Activated gamma-delta T cell treated with Interleukin-2 at 50 U/mL for 16 hours (primary cell): ENCODE measurements around the gene BRPF3.
"Not testable (repeated sequence)": the region's sequence is repeated elsewhere in the genome, so short reads cannot be mapped to it uniquely, and the experiment has no call there.

Experiments used
- DNase-seq: peaks from one replicate; pipeline ENCODE4 v3.0.0-alpha.2; 2020

BRPF3 gene

GRCh38 chr6:36200998-36201596 is 4.6 kb downstream of the BRPF3 start:
- DNase-seq: no peak

GRCh38 chr6:36201612-36202011 is 5.1 kb downstream of the BRPF3 start:
- DNase-seq: no peak

GRCh38 chr6:36202101-36202500 is 5.6 kb downstream of the BRPF3 start:
- DNase-seq: no peak

- peak; percentile 59 for DNase-seq
Measured at GRCh38 chr6:36204068-36204753, 7.7 kb downstream of the BRPF3 start.

- no peak for DNase-seq
Measured at GRCh38 chr6:36207155-36207554, 10.6 kb downstream of the BRPF3 start.

- no peak for DNase-seq
Measured at GRCh38 chr6:36209606-36210005, 13.1 kb downstream of the BRPF3 start.

- no peak for DNase-seq
Measured at GRCh38 chr6:36210182-36210581, 13.6 kb downstream of the BRPF3 start.

GRCh38 chr6:36210886-36211595 is 14.5 kb downstream of the BRPF3 start:
- no peak for DNase-seq

- no peak for DNase-seq
Measured at GRCh38 chr6:36216559-36216958, 20.0 kb downstream of the BRPF3 start.

GRCh38 chr6:36217188-36217587 is 20.6 kb downstream of the BRPF3 start:
- DNase-seq: no peak

- DNase-seq: no peak
Measured at GRCh38 chr6:36217946-36218345, 21.4 kb downstream of the BRPF3 start.

GRCh38 chr6:36218516-36218915 is 22.0 kb downstream of the BRPF3 start:
- not testable (repeated sequence) for DNase-seq

- no peak for DNase-seq
Measured at GRCh38 chr6:36219081-36219480, 22.5 kb downstream of the BRPF3 start.

- no peak for DNase-seq
Measured at GRCh38 chr6:36220226-36220625, 23.7 kb downstream of the BRPF3 start.

GRCh38 chr6:36221674-36222073 is 25.1 kb downstream of the BRPF3 start:
- no peak for DNase-seq

- DNase-seq: no peak
Measured at GRCh38 chr6:36222924-36223323, 26.4 kb downstream of the BRPF3 start.

GRCh38 chr6:36223706-36224105 is 27.2 kb downstream of the BRPF3 start:
- DNase-seq: no peak

GRCh38 chr6:36224918-36225461 is 28.4 kb downstream of the BRPF3 start:
- no peak for DNase-seq

- no peak for DNase-seq
Measured at GRCh38 chr6:36226438-36227047, 30.0 kb downstream of the BRPF3 start.

- no peak for DNase-seq
Measured at GRCh38 chr6:36227379-36228228, 31.1 kb downstream of the BRPF3 start.

GRCh38 chr6:36229223-36229622 is 32.7 kb downstream of the BRPF3 start:
- no peak for DNase-seq

GRCh38 chr6:36230371-36230770 is 33.8 kb downstream of the BRPF3 start:
- no peak for DNase-seq

- no peak for DNase-seq
Measured at GRCh38 chr6:36232172-36232571, 35.6 kb downstream of the BRPF3 start.
